GM18499 (cell line): ENCODE data around the gene CES2.

ENCODE experiments used
- ATAC-seq: cut with Tn5 transposase; IDR thresholded peaks from one replicate; pipeline ENCODE4 v1.9.1; 2021; ENCODE audit warnings: moderate number of reproducible peaks; ENCODE audit not compliant: insufficient read depth, unreplicated experiment

CES2 gene

DNA sequence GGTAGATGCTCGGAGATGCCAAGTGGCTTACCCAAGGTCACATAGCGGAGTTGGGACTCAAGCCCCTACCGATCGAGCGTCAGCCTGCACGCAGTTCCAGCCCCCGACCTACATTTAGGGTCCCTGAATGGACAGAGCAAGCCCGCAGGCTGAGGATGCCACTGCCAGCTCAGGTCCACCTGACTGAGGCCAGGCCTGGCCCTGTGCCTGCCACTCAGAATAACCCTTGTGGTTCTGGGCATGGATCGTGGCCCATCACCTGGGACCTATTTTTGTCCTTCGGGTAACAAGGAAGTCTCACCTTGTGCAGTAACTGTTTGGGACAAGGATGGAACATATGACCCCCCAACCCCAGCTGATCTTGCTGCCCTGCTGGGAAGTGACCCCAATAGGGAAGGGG is 33.7 kb upstream of the CES2 start:
- no peak for ATAC-seq

DNA sequence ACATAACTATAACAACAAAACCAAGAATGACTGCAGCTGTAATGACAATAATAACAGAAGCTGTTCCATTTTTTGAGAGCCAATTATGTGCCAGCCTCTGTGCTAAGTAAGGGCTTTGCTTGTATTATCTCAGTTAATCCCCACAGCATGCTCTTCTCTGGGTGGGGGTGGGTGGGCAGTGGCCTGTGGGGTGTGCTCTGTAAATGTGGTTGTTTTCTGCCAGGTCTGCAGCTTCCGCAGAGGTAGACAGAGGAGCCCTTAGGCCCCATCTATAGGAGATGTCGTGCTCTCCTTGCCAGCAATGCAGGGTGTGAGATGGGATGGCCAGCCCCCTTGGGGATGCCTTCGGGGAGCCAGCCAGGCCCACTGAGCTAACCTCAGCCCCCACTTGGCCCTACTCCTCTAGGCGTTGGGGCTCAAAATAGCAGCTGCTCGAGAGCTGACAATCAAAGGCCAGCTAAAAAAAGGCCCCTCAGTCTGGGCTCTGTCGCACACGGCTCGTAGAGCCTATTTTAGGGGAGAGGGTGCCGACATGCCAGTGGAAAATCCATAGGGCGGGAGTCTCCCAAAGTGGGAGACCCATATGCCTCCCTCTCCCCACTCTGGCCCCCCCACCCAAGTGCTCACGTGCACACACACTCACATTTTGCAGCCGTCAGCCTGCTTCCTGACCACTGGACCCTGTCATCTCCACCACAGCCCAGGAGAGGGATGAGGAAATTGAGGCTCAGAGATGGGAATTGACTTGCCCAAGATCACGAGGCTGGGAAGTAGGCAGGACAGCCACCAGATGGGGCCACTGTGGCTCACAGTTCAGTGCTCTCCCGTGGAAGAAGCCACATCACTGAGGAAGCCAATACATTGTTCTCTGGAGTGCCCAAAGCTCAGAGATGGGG is 32.4 kb upstream of the CES2 start:
- no peak for ATAC-seq

DNA sequence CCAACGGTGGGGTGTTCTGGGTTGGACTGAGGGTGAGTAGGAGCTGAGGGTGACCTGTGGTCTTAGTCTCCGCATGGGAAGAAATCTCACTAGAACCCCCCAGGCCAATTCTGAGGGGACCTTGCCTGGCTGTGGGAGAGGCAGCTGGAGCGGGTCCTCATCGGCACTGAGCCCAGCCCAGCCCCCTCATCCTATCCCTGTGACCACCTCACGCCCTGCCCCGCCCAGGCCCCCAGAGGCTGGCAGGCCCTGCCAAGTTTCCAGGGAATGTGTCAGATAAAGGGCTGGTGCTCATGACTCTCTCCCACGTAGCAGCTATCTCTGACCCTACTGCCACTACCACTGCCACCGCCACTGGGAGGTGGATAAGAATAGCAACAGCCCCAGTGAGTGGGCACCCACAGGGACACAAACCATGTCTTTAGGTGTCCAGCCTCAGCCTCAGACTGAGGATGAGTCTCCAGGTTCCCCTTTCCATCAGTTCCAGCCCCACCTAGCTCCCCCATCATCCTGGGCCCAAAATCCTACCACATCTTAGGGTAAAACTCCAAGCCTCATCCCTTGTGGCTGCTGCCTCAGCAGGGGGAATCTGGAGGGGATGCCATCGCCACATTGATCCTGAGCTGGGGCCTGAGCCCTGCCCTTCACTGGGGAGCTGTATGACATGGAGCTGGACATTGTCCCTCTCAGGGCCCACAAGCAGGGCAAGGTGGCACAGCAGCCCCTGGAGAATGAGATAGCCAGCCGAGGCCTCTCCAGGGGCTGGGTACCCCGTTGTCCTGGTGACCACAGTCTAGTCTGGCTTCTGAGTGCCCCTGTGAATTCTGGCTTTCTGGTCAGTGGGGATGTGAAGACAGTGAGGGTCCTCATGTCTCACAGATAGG is 31.5 kb upstream of the CES2 start:
- ATAC-seq = no peak

DNA sequence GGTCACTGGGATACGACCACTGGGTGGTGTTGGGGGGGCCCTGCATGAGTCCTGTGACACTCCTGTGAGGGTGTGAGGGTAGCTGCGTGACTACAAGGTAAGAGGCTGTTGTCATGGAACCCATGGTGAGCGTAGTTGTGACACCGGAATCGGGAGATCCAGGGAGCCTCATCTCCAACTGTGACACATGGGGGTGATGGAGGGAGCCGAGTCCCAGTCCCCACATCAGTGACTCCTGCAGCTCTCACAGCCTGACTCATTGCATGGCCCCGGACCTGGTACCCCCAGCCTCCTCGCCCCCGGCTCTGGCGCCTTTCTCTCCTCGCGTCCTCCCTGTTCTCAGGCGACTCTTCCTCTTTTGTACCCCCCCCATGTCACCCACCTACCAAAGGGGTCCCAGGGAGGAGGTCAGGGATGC is 30.9 kb upstream of the CES2 start:
- ATAC-seq = no peak

DNA sequence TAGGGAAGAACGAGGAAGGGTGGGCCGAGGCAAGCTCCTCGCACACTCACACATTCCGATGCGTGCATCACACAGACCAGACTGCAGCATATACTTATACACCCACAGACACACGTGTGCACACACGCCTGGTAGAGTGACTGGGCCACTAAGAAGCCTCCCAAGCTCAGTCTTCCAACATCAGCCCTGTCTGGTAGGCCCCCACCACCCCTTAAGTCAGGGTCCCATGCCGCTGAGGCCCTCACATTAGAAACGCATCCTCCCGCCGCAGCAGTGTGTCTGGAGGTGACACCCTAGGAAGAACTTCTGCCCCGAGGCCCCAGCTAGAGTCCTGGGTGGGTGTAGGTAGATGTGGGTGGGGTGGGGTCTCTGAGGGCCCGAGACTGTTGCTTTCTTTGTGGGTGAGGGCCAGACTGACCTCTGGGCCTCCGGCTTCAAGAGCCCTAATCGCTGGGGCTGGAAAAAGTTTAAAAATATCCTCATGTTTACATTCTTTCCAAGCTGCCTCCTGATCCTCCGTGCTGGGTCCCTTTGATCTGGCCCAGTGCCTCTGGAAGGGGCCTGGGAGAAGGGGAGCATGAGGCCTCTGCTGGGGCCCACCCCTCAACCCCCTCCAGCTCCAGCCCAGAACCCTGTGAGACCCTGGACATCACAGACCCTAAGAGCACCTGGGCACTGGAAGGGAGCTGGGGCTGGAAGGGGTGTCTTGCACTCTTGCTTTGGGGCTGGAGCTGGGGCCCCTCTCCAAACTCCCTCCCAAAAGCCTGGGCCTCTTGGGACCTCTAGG is 30.3 kb upstream of the CES2 start:
- ATAC-seq = no peak

DNA sequence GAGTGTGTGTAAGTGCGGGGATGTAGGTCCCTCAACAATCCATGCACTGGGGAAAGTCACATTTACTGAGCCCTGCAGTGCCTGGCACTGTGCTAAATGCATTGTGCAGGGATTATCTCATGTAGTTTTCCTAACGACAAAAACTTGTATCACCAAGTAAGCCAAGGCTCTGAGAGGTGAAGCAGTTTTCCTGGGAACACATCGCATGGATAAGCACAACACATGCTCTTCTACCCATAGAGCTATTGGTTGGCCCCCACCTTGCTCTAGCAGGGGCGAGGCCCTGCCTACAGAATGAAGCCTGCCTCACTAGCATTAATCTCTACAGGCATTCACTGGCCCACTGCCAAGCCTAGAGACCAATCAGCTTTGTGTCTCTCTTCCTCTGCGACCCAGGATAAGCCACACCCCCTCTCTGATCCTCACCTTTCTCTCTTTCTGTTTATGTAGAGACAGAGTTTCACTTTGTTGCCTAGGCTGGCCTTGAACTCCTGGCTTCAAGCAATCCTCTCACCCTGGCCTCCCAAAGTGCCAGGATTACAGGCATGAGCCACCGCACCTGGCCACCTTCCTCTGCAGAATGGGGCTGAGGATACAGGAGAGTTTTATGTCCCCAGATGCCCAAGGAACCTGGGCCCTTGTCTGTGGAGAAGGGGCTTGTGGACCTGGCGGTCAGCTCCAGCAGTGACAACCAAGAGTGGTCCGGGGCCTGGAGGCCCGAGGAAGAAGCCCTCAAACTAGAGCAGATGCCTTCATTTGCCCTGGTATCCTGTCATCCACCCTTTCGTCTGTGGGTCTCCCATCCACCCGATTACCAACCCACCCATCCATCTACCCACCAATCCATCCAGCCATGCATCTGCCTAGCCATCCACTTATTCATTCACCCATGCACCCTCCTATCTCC is 29.4 kb upstream of the CES2 start:
- ATAC-seq = no peak

DNA sequence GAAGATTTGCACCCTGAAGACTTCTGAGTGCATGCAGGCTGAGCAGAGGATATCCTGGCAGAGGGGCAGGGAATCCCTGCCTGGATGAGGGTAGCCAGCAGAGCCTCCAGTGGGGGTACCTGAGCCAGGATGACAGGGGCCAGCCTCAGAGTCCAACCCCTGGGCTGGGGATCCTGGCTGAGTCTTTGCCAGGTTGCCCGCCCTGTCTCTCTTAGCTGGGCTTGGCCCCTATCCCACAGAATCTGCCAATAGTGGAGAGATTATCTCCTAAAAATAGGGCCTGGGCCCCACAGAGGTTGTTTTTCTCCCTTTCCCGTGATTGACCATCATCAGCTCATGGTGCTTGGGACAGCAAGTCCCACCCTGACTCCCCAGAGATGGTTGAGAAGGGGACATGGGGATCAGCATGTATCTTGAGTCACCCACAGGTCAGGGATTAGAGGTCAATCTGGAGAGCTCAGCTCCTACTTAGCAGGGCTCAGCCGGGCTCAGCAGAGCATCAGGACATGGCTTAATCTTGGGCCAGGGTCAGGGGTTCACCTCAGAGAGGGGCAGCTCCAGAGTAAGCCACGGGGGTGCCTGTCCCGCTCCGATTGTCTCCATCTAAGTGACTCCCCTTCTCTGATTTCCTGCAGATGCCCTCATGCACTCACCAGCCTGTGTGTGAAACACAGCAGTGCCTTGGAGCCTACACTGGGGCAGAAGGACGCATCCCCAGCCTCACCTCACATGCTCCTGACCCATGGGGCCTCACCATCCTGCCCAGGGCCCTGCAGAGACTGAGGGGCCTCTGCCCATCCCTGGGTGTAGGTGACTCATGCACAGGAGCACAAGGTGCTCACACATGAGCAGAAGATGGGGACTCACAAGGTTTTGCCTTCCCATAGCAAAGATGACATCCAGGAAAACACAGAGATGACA is 28.1 kb upstream of the CES2 start:
- ATAC-seq = no peak

DNA sequence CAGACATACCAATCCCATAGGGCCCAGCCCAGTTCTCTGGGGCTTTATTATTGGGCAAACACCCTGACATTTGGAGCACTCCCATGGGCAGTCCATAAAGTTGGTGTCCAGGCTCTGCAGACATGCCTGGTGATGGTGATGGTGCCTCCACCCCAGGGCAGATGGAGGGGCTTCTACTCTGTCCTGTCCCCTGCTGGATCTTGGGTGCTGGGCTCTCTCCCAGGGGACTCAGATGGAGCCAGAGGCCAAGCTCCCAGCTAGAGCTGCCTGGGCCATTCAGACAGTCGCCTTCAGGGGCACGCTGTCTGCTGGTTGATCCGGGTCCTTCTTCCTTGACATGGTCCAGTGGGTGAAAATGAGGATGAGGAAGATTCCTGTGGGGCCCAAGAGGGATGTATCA is 27.2 kb upstream of the CES2 start:
- no peak for ATAC-seq

DNA sequence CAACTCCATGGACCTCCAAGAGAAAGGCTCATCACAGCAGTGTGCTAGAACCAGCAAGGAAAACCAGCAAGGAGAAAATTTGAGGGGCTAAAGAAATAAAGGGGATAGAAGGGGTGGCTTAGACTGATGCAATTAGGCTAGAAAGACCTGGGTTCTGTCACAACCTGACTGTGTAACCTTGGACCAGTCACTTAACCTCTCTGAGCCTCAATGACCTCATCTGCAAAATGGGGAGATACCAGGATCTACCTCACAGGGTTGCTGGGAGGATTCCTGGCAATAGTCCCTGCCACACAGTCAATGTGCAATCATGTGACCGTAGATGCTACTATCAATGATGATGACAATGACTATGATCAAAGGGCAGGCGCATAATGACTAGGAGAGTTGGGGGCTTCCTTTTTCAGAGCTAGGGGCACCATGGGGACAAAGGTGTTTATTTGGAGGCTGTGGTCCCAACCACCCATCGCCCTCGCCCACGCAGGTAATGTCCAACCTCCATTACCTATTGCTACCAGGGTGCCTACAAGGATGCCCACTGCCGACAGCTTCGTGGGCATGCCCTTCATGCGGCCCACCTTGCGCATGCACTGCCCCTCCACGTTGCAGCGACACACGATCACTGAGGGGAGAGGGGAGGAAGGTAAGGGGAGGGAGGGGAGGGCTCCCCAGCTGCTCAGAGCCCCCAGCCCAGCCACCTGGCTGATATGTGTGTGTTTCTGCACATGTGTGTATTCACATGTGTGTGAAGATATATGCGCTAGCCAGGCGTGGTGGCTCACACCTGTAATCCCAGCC is 26.4 kb upstream of the CES2 start:
- ATAC-seq = no peak

DNA sequence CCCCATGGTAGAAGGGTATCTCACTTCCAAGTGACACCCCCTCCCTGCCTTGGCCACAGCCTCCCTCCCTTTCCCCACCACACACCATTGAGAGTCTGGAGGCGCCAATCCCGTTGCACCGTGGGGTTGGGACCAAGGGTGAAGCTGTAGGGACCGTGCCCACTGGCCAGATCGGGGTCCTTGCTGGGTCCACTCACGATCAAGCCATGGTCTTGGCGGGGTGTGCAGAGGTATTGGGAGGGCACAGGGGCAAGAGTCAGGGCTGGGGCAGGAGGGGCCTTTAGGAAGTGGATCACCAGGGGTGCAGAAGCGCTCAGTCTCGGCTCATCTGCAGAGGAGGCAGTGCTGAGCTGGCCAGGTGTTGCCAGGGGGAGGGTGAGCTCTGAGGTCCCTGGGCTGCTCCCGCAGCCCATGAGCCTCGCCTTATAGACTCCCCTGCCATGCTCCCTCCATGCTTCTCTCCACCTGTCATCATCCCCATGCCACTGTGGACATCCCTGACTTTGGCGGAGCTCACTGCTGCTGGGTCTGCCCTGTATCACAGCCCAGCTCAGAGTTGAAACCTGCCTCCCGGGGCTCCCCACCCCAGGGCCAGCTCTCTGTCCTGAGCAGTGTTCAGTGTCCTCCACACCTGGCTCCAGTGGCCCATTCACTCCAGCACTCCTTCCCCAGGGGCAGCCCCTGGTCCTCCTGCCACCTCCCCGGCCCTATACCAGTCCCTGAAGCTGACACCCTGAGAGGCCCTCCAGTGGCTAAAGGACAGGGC is 25.0 kb upstream of the CES2 start:
- ATAC-seq = no peak

DNA sequence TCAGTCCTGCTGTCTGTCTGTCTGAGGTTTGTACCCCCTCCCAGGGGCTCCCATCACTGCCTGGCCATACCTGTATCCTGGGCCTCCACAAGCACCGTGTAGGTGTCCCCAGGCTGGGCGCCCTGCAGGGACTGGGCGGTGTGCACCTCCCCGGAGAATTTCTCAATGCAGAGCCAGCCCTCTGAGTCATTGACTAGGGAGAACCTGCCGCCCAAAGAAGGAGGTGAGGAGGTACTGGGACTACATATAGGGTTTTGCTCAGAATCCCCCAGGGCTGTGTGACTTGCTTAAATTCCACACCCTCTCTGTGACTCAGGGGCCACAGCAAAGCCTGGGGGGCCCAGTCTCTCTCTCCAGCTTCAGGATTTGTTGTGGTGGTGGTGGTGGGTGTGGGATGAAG is 24.2 kb upstream of the CES2 start:
- no peak for ATAC-seq

DNA sequence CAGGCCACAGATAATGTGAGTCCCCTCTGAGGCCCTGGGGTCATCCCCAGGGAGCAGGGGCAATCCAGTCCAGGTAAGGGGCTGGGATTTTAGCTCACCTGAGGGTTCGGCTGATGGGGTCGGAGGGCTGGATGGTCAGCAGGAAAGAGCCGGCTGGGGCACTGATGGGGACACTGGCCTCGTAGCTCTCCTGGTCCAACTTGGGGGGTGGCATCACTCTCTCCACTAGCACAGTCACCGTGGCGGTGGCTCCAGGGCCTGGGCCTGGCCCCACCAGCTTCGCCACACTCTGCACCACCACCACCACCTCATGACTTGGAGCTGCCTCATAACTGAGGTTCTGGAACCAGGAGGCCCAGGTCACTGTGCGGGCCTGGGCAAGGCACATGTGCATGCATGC is 23.5 kb upstream of the CES2 start:
- no peak for ATAC-seq

DNA sequence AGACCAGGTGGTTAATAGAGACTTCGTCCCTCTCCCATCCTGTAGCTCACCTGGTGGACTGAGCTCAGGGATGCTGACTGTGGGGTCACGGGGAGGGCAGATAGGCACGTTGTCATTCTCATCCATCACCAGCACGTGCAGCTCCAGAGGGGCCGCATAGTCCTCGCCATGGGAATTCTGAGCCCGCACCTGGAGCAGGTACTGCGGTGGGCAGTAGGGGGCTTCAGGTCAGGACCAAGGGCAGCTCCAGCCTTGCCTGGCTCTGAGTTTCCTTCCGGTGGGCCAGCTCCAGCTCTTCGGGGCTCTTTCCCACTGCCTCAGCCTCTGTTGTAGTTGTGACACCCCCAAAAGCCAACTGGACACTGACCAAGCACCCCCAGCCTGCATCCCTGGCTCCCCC is 22.2 kb upstream of the CES2 start:
- no peak for ATAC-seq

DNA sequence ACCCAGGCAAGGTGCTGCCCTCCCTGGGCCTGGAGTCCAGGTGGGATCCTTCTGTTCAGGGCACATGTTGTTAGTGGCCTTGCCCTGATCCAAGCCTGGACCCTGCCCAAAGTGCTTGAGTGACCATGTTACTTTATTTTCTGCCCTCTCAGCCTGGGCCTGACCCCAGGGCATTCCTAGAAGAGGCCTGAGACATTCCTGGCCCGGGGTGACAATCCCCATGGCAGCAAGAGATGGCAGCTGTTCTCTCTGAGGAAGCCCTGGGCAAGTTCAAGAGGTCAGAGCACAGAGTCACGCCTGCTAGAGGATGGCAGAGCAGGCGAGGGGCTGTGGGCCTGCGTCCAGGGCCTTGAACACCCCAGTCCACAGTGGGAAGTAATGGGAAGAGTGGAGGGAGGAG is 21.6 kb upstream of the CES2 start:
- ATAC-seq = no peak

DNA sequence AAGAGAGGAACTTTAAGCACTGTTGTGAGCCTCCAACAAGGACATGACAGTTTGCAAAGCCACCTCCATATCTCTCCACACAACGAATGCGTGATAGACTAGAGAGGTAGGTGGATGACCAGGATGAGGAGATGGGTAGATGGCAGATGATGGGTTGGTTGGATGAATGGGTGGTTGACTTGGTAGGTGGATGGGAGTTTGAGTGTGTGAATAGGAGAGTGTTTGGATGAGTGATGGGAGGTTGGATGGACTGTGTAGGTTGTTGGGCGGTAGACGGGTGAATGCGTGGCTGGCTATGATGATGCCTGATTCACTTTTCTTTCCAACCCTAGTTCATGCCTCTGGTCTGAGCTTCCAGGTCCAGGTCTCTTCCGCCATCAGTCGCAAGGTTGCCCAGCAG is 20.8 kb upstream of the CES2 start:
- ATAC-seq = no peak

DNA sequence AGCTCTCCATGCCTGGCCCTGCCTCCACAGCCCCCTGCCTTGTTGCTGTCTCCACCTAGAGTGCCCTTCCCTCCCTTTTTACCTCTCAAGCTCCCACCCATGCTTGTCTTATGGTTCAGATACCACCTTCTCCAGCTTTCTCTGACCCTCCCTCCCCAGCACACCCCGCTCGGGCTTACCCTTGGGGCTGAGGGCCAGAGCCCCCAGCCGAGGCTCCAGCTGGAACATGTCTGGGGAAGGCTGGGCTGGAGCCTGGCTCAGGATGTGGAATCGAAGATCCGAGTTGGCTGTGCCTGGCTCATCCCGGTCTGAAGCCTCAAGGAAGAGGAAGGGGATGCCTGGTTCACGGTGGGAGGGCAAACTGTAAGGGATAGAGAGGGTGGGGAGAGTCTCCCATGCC is 20.3 kb upstream of the CES2 start:
- ATAC-seq = no peak

DNA sequence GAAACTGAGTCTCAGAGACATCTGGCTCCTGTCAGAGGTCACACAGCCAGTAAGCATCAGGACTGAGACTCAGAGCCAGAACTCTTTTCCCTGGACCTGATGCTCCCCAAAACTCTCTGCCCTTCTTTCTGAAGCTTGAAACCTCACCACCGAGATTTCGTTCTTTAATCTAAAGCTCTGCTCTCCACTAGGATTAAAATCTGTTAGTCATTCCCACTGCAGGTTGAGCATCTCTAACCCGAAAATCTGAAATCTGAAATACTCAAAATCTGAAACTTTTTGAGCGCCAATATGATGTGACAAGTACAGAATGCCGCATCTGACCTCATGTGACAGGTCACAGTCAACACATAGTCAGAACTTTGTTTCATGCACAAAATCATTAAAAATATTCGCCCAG is 18.8 kb upstream of the CES2 start:
- no peak for ATAC-seq
